ENCODE measurements around the gene DNAH2. TPM values are rescaled to one million over a fixed set of nuclear protein-coding genes. Genes with fewer than 3 reads are reported as not detected.

Gene DNAH2
- polyA plus RNA-seq, 1 experiment = 0.06 TPM

- peak; percentile 90 for TF ChIP-seq CTCF (IDR thresholded peaks at IDR 0.05; ENCODE audit: low read depth, low read length)
- no peak for DNase-seq (ENCODE audit: low read depth, low spot score)
- ChIA-PET POLR2A (no interaction called here), CTCF (interaction anchor here (0.6 to 1.3 kb wide), 3 partner anchors 11 to 108 kb away, joined by 3 to 5 read pairs (median 3); no protein-coding TSS in a partner anchor)
- Histone ChIP-seq H3K27ac (ENCODE audit: low read depth, low read length) (no peak overlapping the region), H3K4me3 (ENCODE audit: low read depth, low read length) (no peak overlapping the region), H3K27me3 (ENCODE audit: control insufficient read depth, insufficient read depth, low read length) (no peaks in the 10 kb centered on the region), H3K9me3 (ENCODE audit: control insufficient read depth, insufficient read depth, low read length) (no peaks in the 10 kb centered on the region; the same call in 1 of the 2 replicates)
These were observed 134.1 kb downstream of the DNAH2 start for GRCh38 chr17:7851438-7852261.

GRCh38 chr17:7852262-7852670, 134.7 kb downstream of the DNAH2 start:
- no peak overlapping the region for H3K27ac ChIP-seq (ENCODE audit: low read depth, low read length)

GRCh38 chr17:7852919-7853690, 135.6 kb downstream of the DNAH2 start:
- DNase-seq (ENCODE audit: low read depth, low spot score) = no peak
- Histone ChIP-seq H3K27me3 (ENCODE audit: control insufficient read depth, insufficient read depth, low read length) (no peaks in the 10 kb centered on the region), H3K9me3 (ENCODE audit: control insufficient read depth, insufficient read depth, low read length) (no peaks in the 10 kb centered on the region; the same call in 1 of the 2 replicates), H3K27ac (ENCODE audit: low read depth, low read length) (no peak overlapping the region), H3K4me3 (ENCODE audit: low read depth, low read length) (no peak overlapping the region)
- no peak for TF ChIP-seq CTCF (IDR thresholded peaks at IDR 0.05; ENCODE audit: low read depth, low read length)
- ChIA-PET POLR2A (interaction anchor here (0.6 kb wide), 1 partner anchor 269 kb away, joined by 3 read pairs; no protein-coding TSS in a partner anchor), CTCF (interaction anchor here (0.9 kb wide), 1 partner anchor 18 kb away, joined by 3 read pairs; no protein-coding TSS in a partner anchor)

More at GRCh38 chr17:7852262-7852670, 134.7 kb downstream of the DNAH2 start:
- no peak overlapping the region for H3K4me3 ChIP-seq (ENCODE audit: low read depth, low read length)
- TF ChIP-seq CTCF (IDR thresholded peaks at IDR 0.05; ENCODE audit: low read depth, low read length) = no peak
- ChIA-PET CTCF (no interaction called here), POLR2A (no interaction called here)
- H3K27me3 ChIP-seq (ENCODE audit: control insufficient read depth, insufficient read depth, low read length) = no peaks in the 10 kb centered on the region
- H3K9me3 ChIP-seq (ENCODE audit: control insufficient read depth, insufficient read depth, low read length) = no peaks in the 10 kb centered on the region; the same call in 1 of the 2 replicates
- DNase-seq (ENCODE audit: low read depth, low spot score) = no peak

GRCh38 chr17:7853691-7854038, 136.1 kb downstream of the DNAH2 start:
- H3K4me3 ChIP-seq (ENCODE audit: low read depth, low read length) = no peak overlapping the region
- ChIA-PET CTCF (interaction anchor here (0.9 kb wide), 1 partner anchor 19 kb away, joined by 3 read pairs; no protein-coding TSS in a partner anchor), POLR2A (interaction anchor here (0.6 kb wide), 1 partner anchor 269 kb away, joined by 3 read pairs; no protein-coding TSS in a partner anchor)
- no peaks in the 10 kb centered on the region for H3K27me3 ChIP-seq (ENCODE audit: control insufficient read depth, insufficient read depth, low read length)
- DNase-seq (ENCODE audit: low read depth, low spot score) = no peak
- H3K9me3 ChIP-seq (ENCODE audit: control insufficient read depth, insufficient read depth, low read length) = no peaks in the 10 kb centered on the region; the same call in 1 of the 2 replicates
- no peak overlapping the region for H3K27ac ChIP-seq (ENCODE audit: low read depth, low read length)
- TF ChIP-seq CTCF (IDR thresholded peaks at IDR 0.05; ENCODE audit: low read depth, low read length) = no peak
